ENCODE measurements around the gene SLBP.

DNA sequence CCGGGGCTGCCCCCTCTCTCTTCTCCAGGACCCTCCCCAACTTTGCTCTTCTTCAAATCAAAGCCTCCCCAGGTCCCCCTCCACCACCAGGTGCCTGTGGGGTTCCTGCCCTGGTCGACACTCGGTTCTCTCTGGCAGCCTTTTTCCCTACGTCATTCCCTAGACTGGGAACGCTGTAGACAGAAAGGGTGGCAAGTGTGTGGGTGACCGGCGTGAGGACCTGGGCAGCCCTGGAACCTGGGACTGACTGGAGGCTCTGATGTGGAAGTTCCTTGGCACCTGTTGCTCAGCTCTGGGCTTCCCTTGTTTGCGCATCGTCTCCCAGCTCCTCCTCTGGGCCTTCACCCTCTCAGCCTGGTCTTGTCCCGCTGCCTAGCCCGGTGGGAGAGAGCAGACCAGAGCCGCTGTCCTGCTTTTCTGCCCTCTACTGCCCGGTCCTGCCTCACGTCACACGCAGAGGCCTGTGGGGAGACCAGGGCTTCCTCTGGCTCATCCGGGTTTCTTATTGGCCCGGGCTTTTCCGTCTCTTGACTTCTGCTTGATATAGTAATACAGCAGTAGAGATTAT, 10.5 kb upstream of the SLBP start:
- TF ChIP-seq, protein P1, sequence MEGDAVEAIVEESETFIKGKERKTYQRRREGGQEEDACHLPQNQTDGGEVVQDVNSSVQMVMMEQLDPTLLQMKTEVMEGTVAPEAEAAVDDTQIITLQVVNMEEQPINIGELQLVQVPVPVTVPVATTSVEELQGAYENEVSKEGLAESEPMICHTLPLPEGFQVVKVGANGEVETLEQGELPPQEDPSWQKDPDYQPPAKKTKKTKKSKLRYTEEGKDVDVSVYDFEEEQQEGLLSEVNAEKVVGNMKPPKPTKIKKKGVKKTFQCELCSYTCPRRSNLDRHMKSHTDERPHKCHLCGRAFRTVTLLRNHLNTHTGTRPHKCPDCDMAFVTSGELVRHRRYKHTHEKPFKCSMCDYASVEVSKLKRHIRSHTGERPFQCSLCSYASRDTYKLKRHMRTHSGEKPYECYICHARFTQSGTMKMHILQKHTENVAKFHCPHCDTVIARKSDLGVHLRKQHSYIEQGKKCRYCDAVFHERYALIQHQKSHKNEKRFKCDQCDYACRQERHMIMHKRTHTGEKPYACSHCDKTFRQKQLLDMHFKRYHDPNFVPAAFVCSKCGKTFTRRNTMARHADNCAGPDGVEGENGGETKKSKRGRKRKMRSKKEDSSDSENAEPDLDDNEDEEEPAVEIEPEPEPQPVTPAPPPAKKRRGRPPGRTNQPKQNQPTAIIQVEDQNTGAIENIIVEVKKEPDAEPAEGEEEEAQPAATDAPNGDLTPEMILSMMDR (IDR thresholded peaks at IDR 0.05; ENCODE audit: low read depth, low read length) = no peak
- TF ChIP-seq EZH2phosphoT487 (IDR thresholded peaks at IDR 0.05; ENCODE audit: low read depth) = no peak

All from OCI-LY3 (cell line).